Measurements from ENCODE around the gene BCL7A. TPM values are rescaled to one million over a fixed set of nuclear protein-coding genes. Genes with fewer than 3 reads are reported as not detected.

The BCL7A gene
- total and polyA plus RNA-seq, 2 of the 8 experiments (the other 6 are each of a cell fraction or from before 2014, with no cell fraction given): 11.9 to 12.7 TPM

- TF ChIP-seq, protein P1, sequence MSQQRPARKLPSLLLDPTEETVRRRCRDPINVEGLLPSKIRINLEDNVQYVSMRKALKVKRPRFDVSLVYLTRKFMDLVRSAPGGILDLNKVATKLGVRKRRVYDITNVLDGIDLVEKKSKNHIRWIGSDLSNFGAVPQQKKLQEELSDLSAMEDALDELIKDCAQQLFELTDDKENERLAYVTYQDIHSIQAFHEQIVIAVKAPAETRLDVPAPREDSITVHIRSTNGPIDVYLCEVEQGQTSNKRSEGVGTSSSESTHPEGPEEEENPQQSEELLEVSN (IDR thresholded peaks at IDR 0.05): peak; percentile 100
- TF ChIP-seq EGR1 (IDR thresholded peaks at IDR 0.05; ENCODE audit: borderline replicate concordance, low read depth, low read length) (no peak), GABPA (IDR thresholded peaks at IDR 0.05; ENCODE audit: borderline replicate concordance, insufficient read depth, low read length) (no peak), BCL11A (IDR thresholded peaks at IDR 0.05; ENCODE audit: low read depth in 2 of 2, low read length in 2 of 2) (no peak), JUN (IDR thresholded peaks at IDR 0.05; ENCODE audit: low read depth, low read length) (no peak), POLR2A (IDR thresholded peaks at IDR 0.05; ENCODE audit: control extremely low read depth in 1 of 2, low read depth in 2 of 2, low read length in 2 of 2) (peak in 1 of 2 experiments; percentile 27; a peak in 1 of 3 replicates), KDM1A (IDR thresholded peaks at IDR 0.05; ENCODE audit: borderline replicate concordance, low read length) (no peak), SIN3A (conservative IDR thresholded peaks at IDR 0.05 in 1 of 2, IDR thresholded peaks at IDR 0.05 in 1 of 2; ENCODE audit: low read depth in 1 of 2, low read length in 2 of 2) (no peak), CBX8 (IDR thresholded peaks at IDR 0.05; ENCODE audit: borderline replicate concordance, low read depth, low read length) (no peak), SAP30 (IDR thresholded peaks at IDR 0.05; ENCODE audit: insufficient read depth, insufficient replicate concordance, low read length) (no peak), RFX5 (IDR thresholded peaks at IDR 0.05; ENCODE audit: borderline replicate concordance, low read depth, low read length) (no peak), HDAC6 (IDR thresholded peaks at IDR 0.05; ENCODE audit: low read depth, low read length) (no peak), TBP (IDR thresholded peaks at IDR 0.05; ENCODE audit: low read depth, low read length) (no peak), TAF7 (optimal IDR thresholded peaks at IDR 0.05; ENCODE audit: borderline replicate concordance, low read depth, low read length) (no peak), JUND (IDR thresholded peaks at IDR 0.05; ENCODE audit: low read length) (0 out of 2 replicates have a peak, but pooled peaks have one; percentile 7), SUZ12 (IDR thresholded peaks at IDR 0.05; ENCODE audit: low read length) (no peak), POLR2AphosphoS5 (IDR thresholded peaks at IDR 0.05; ENCODE audit: low read depth, low read length) (no peak), NANOG (IDR thresholded peaks at IDR 0.05; ENCODE audit: insufficient read depth, low read depth, low read length, poor library complexity, severe bottlenecking) (peak; percentile 12), CTBP2 (IDR thresholded peaks at IDR 0.05; ENCODE audit: borderline replicate concordance, insufficient read depth, insufficient read length, low read length) (no peak), BACH1 (IDR thresholded peaks at IDR 0.05; ENCODE audit: low read length) (no peak), EZH2 (IDR thresholded peaks at IDR 0.05; ENCODE audit: low read depth, low read length, severe bottlenecking) (no peak)
- TF ChIP-seq, protein P2, sequence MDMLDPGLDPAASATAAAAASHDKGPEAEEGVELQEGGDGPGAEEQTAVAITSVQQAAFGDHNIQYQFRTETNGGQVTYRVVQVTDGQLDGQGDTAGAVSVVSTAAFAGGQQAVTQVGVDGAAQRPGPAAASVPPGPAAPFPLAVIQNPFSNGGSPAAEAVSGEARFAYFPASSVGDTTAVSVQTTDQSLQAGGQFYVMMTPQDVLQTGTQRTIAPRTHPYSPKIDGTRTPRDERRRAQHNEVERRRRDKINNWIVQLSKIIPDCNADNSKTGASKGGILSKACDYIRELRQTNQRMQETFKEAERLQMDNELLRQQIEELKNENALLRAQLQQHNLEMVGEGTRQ (IDR thresholded peaks at IDR 0.05; ENCODE audit: low read length): peak; percentile 95
These were observed 42.5 kb downstream of the BCL7A start (continued) for GRCh38 chr12:122064025-122064777.
